HG02884 (cell line): ENCODE results near the gene PTPRN2.

Experiments used
- ATAC-seq: cut with Tn5 transposase; IDR thresholded peaks from one replicate; pipeline ENCODE4 v1.9.1; 2021; ENCODE audit warnings: mild to moderate bottlenecking, moderate library complexity; ENCODE audit not compliant: unreplicated experiment

PTPRN2 gene

GRCh38 chr7:158292948-158293347, 294.7 kb downstream of the PTPRN2 start:
- ATAC-seq: no peak

DNA sequence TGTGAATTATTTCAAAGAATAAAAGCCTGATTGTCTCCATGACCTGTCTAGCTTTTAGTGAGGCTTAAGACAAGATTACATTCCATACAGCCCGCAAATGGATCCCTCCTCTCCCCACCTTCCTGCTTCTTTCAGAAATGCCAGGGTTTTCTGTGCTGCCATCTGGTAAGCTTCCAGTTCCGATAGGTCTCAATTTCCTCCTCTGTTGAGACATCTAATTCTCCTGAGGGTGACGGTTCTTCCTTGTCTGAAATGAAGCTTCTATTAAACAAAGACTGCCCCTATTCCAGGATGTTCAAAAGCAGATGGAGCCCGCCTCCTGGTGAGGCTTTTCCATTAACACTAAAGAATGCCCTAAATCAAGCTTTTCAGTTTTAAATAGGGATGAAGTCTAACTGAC, 295.6 kb downstream of the PTPRN2 start:
- ATAC-seq: no peak

GRCh38 chr7:158289761-158290523, 297.7 kb downstream of the PTPRN2 start:
- no peak for ATAC-seq

GRCh38 chr7:158289231-158289630, 298.4 kb downstream of the PTPRN2 start:
- ATAC-seq: no peak

- ATAC-seq: no peak
Observed at GRCh38 chr7:158286210-158286609, 301.4 kb downstream of the PTPRN2 start.

DNA sequence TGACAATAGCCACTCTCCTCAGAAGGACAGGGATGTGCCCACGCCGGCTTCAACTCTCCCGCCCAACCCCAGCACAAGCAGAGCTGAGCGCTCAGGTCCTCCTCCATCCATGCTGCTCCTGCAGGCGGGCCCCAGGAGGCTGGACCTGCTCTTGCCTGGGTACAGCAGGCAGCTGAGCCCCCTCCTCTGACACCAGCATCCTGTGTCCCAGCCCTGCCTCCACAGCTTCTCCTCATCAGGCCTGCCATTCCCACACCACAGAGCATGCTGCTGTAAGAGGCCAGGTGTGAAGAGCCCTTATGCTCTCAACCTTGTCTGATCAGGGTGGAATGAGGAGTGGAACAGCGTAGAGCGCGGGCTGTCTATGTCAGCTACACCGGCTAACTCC, 302.2 kb downstream of the PTPRN2 start:
- ATAC-seq: no peak

DNA sequence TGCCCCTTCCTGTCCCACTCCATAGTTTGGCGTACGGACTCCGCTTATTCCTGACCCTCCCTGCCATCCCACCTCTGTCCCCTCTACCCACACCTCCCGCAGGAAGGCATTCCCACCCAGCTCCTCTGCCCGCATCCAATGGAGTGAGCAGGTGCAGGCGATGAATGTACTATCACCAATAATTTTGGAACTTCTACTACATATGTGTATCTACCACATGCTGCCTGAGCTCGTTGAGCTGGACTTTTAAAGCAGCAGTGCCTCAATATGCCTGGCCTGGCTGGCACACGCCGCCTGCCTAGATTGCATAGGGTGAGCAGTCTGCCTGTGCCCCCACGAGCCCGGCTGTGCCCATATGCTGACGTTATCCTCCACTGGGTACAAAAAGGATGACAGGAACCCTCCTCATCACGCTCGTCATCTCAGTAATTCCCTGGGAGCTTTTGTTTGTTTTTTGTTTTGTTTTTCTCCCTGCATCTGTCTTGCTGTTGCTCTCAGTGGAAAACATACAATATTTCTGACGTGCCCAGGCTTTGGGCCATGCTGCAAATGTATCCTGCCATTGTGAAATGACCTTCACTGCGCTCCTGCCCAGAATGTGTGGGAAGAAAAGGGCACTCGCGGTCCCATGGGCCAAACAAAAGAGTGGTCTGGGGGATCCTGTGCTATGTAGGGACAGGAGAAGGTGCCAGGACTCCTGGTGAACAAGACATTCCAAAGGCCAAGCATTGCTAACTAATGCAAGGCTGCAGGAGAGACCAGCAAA, 302.8 kb downstream of the PTPRN2 start:
- ATAC-seq: no peak

- ATAC-seq: no peak
Observed at GRCh38 chr7:158284121-158284520, 303.5 kb downstream of the PTPRN2 start.

DNA sequence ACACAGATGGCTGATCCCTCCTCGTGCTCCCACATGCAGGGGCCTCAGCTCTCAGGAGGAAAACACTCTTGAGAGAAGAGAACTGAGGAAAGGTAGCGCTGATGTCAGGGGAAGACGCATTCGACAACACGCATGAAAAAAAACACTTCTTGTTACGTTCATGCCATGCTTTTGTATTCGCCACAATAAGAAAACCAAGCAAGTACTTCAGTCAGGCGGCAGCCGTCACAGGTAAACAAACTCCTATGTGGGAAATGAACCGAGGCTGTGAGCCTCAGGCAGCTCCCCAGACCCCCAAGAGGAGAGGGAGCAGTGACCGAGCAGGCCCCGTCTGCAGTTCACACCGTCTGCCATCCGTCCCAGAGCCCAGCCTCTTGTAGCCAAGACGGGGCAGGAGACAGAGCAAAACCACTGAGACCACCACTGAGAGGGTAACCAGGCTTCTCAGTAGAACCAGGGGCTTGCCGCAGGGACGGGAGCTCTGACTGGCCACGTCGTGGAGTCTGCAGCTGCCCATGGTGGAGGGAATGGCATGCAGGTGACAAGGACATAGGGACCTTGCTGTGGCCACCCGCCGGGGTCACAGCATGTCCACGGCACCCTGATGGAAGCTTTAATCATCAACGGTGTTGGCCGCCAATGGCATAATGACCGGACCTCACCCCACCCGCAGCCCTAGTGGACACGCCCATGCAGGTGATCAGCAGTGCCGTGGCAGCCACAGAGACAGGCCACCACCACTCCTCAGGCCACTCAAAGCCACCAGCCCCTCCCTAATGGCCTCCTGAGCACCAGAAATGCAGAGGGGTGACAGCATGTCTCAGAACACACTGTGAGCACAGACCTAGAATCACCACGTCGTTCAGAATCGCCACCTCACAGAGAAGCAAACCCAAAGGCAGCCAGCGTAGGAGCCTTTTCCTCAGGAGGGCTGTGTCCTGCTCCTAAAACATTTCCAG, 304.3 kb downstream of the PTPRN2 start:
- ATAC-seq: no peak

- ATAC-seq: no peak
Observed at GRCh38 chr7:158282461-158283001, 305.1 kb downstream of the PTPRN2 start.

DNA sequence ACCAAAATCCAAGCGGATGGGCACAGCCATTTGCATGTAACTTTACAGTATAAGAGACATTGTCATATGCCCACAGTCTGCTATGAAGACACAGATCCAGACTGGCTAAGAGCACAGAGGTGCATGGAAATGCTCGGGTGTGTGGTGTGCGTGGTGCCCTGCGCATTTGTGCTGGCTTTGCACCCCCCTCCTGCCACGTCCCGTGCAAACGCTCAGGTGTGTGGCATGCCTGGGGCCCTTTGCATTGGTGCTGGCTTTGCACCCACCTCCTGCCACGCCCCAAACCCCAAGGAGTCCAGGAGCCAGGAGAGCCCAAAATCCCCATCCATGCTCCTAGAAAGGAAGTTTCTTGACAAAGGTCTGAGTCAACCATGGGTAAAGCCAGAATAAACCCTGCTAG, 306.2 kb downstream of the PTPRN2 start:
- no peak for ATAC-seq

- no peak for ATAC-seq
Observed at GRCh38 chr7:158280448-158281144, 307.0 kb downstream of the PTPRN2 start.

- ATAC-seq: no peak
Observed at GRCh38 chr7:158279539-158280447, 307.8 kb downstream of the PTPRN2 start.

DNA sequence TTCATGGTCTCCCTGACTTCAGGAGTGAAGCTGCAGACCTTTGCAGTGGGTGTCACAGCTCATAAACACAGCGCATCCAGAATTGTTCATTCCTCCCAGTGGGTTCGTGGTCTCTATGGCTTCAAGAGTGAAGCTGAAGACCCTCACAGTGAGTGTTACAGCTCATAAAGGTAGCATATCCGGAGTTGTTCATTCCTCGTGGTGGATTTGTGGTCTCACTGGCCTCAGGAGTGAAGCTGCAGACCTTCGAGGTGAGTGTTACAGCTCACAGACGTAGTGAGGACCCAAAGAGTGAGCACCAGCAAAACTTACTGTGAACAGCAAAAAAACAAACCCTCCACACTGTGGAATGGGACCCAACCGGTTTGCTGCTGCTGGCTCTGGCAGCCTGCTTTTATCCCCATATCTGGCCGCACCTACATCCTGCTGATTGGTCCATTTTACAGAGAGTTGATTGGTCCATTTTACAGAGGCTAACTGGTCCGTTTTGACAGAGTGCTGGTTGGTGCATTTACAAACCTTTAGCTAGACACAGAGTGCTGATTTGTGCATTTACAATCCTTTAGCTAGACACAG, 308.8 kb downstream of the PTPRN2 start:
- ATAC-seq: no peak

- no peak for ATAC-seq
Observed at GRCh38 chr7:158277219-158278141, 310.1 kb downstream of the PTPRN2 start.

- no peak for ATAC-seq
Observed at GRCh38 chr7:158276414-158277218, 311.0 kb downstream of the PTPRN2 start.
